ENCODE results near the gene KCND3. TPM values are rescaled to one million over a fixed set of nuclear protein-coding genes. Genes with fewer than 3 reads are reported as not detected.

Gene KCND3
- total RNA-seq, 1 experiment from 2014 or later = not detected

DNA sequence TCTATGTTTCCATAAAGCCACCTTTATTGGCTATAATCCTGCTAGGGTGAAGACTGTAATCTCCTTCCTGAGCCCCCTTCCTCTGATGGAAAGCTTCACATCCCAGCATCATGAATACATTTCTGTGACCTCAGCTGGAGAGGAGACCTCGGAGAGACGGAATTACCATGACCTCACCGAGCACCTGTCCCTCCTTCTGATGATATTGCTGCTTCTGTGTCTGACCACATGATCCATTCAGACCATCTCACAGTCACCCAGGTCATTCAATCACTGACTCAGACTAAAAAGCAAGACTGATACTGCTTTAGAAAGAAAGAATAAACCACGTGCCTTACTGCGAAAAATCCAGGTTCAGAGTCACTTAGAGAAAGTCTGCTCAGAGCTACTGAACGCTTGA lies 8.8 kb downstream of the KCND3 start:
- Histone ChIP-seq H3K9me3 (ENCODE audit: insufficient read depth, low read depth) (no peaks in the 10 kb centered on the region), H3K27me3 (ENCODE audit: insufficient read depth, low read depth) (peaks cover 75% of the 10 kb centered on the region), H2AFZ (no peak overlapping the region), H4K20me1 (ENCODE audit: insufficient read depth) (no peaks in the 10 kb centered on the region), H3K4me1 (replicated peaks; ENCODE audit: insufficient read depth) (no peaks in the 10 kb centered on the region), H3K9me2 (ENCODE audit: insufficient read depth) (no peaks in the 10 kb centered on the region), H3F3A (ENCODE audit: insufficient read depth, low read depth) (no peaks in the 10 kb centered on the region), H3K4me3 (no peak overlapping the region), H3K36me3 (ENCODE audit: low read depth) (no peaks in the 10 kb centered on the region), H3K79me2 (ENCODE audit: low read depth) (no peaks in the 10 kb centered on the region), H3K27ac (no peak overlapping the region), H3K4me2 (no peak overlapping the region)
- DNase-seq = no peak
- no TSS peak for BruUV-seq (replicated peaks)
- ChIA-PET CTCF (no interaction called here), POLR2A (ENCODE audit: unreplicated experiment) (interaction anchor here (0.6 kb wide), 1 partner anchor 318 kb away, joined by 5 read pairs; no protein-coding TSS in a partner anchor)
- no peak for TF ChIP-seq EZH2 (IDR thresholded peaks at IDR 0.05; ENCODE audit: low read depth)
- TF ChIP-seq, protein P1, sequence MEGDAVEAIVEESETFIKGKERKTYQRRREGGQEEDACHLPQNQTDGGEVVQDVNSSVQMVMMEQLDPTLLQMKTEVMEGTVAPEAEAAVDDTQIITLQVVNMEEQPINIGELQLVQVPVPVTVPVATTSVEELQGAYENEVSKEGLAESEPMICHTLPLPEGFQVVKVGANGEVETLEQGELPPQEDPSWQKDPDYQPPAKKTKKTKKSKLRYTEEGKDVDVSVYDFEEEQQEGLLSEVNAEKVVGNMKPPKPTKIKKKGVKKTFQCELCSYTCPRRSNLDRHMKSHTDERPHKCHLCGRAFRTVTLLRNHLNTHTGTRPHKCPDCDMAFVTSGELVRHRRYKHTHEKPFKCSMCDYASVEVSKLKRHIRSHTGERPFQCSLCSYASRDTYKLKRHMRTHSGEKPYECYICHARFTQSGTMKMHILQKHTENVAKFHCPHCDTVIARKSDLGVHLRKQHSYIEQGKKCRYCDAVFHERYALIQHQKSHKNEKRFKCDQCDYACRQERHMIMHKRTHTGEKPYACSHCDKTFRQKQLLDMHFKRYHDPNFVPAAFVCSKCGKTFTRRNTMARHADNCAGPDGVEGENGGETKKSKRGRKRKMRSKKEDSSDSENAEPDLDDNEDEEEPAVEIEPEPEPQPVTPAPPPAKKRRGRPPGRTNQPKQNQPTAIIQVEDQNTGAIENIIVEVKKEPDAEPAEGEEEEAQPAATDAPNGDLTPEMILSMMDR (conservative IDR thresholded peaks at IDR 0.05) = no peak
- intact Hi-C loops (cut with micrococcal nuclease; ENCODE audit: unreplicated experiment) = no loop called here

DNA sequence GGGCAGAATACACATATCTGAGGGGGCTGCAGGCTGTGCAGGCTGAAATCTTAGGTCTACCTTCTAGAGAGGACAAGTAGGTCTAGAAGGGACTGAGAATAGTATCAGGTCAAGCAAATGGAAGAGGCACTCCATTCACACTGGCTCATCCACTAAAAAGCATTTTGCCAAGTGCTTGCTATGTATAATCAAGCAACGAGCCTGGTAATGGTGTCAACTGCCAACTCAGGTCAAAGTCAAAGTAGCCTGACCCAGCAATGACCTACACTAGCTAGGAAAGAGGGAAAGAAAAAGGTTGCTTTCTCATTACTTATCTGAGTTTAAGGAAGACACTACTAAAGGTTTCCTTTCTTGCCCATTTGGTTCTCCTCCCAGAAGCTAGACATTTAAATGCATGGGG lies 10.8 kb downstream of the KCND3 start:
- H3K36me3 ChIP-seq (ENCODE audit: low read depth) = no peaks in the 10 kb centered on the region
- H3K4me3 ChIP-seq = no peak overlapping the region
- H2AFZ ChIP-seq = no peak overlapping the region
- no TSS peak for BruUV-seq (replicated peaks)
- no peak for TF ChIP-seq EZH2 (IDR thresholded peaks at IDR 0.05; ENCODE audit: low read depth)
- TF ChIP-seq, protein P1 (conservative IDR thresholded peaks at IDR 0.05) = no peak
- DNase-seq = no peak
- H3K4me2 ChIP-seq = no peak overlapping the region
- intact Hi-C loops (cut with micrococcal nuclease; ENCODE audit: unreplicated experiment) = no loop called here
- H4K20me1 ChIP-seq (ENCODE audit: insufficient read depth) = no peaks in the 10 kb centered on the region
- H3K9me3 ChIP-seq (ENCODE audit: insufficient read depth, low read depth) = no peaks in the 10 kb centered on the region
- ChIA-PET CTCF (no interaction called here), POLR2A (ENCODE audit: unreplicated experiment) (no interaction called here)
- no peak overlapping the region for H3K27ac ChIP-seq
- H3K4me1 ChIP-seq (replicated peaks; ENCODE audit: insufficient read depth) = no peaks in the 10 kb centered on the region
- no peaks in the 10 kb centered on the region for H3K79me2 ChIP-seq (ENCODE audit: low read depth)
- H3F3A ChIP-seq (ENCODE audit: insufficient read depth, low read depth) = no peaks in the 10 kb centered on the region
- H3K27me3 ChIP-seq (ENCODE audit: insufficient read depth, low read depth) = peaks cover 76% of the 10 kb centered on the region
- no peaks in the 10 kb centered on the region for H3K9me2 ChIP-seq (ENCODE audit: insufficient read depth)

DNA sequence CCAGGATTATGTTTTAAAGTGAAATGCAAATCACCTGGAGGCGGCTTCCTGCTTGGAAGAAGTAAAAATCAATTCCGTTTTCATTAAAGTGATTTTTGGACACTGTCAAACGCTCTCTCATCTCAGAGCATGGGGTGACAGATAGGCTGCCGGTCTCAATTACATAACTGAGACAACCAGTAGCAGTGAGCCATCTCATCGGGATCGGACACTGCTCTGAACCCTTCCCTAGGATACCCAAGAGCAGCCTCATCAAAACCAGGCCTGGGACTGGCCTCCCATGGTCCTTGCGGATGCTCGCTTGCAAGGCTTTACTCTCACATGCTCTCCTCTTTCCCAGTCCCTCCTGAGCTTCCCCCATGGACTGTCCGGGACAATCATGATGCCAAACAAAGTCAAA lies 12.1 kb downstream of the KCND3 start:
- Histone ChIP-seq H3K36me3 (ENCODE audit: low read depth) (no peaks in the 10 kb centered on the region), H3K27ac (no peak overlapping the region), H3K79me2 (ENCODE audit: low read depth) (no peaks in the 10 kb centered on the region), H3K27me3 (ENCODE audit: insufficient read depth, low read depth) (peaks cover 76% of the 10 kb centered on the region), H2AFZ (no peak overlapping the region), H3K9me3 (ENCODE audit: insufficient read depth, low read depth) (no peaks in the 10 kb centered on the region), H3K9me2 (ENCODE audit: insufficient read depth) (no peaks in the 10 kb centered on the region), H4K20me1 (ENCODE audit: insufficient read depth) (no peaks in the 10 kb centered on the region; the same call in 1 of the 2 replicates), H3K4me1 (replicated peaks; ENCODE audit: insufficient read depth) (no peaks in the 10 kb centered on the region), H3F3A (ENCODE audit: insufficient read depth, low read depth) (no peaks in the 10 kb centered on the region), H3K4me3 (no peak overlapping the region), H3K4me2 (no peak overlapping the region)
- BruUV-seq (replicated peaks) = no TSS peak
- ChIA-PET CTCF (no interaction called here), POLR2A (ENCODE audit: unreplicated experiment) (no interaction called here)
- no peak for TF ChIP-seq EZH2 (IDR thresholded peaks at IDR 0.05; ENCODE audit: low read depth)
- TF ChIP-seq, protein P1 (conservative IDR thresholded peaks at IDR 0.05) = no peak
- DNase-seq = no peak
- intact Hi-C loops (cut with micrococcal nuclease; ENCODE audit: unreplicated experiment) = no loop called here

All from PC-9 (cell line).